IPS-18c (cell line): ENCODE measurements around the gene LRRC32.

Experiments used
- H3K4me3 ChIP-seq: 2 replicates; pipeline ENCODE4 v1.7.0; 2013; ENCODE audit warnings: low read depth, mild to moderate bottlenecking, low read length, moderate library complexity; ENCODE audit not compliant: insufficient read depth
- H3K9me3 ChIP-seq: one replicate; pipeline ENCODE4 v1.6.1; 2013; ENCODE audit warnings: mild to moderate bottlenecking, low read length, moderate library complexity; ENCODE audit not compliant: control insufficient read depth, insufficient read depth

The LRRC32 gene

GRCh38 chr11:76671237-76671592 lies 668 bp upstream of the LRRC32 start:
- peak overlapping the region; percentile 59 for H3K4me3 ChIP-seq
- H3K9me3 ChIP-seq, result no peaks in the 10 kb centered on the region

- Histone ChIP-seq H3K9me3 (no peaks in the 10 kb centered on the region), H3K4me3 (peak overlapping the region; percentile 59)
These were observed 554 bp downstream of the LRRC32 start for GRCh38 chr11:76669901-76670484.

GRCh38 chr11:76668362-76669155 lies 2.0 kb downstream of the LRRC32 start:
- no peak overlapping the region for H3K4me3 ChIP-seq
- no peaks in the 10 kb centered on the region for H3K9me3 ChIP-seq

GRCh38 chr11:76667856-76668255 lies 2.7 kb downstream of the LRRC32 start:
- Histone ChIP-seq H3K9me3 (no peaks in the 10 kb centered on the region), H3K4me3 (no peak overlapping the region)

GRCh38 chr11:76667271-76667818 lies 3.2 kb downstream of the LRRC32 start:
- no peaks in the 10 kb centered on the region for H3K9me3 ChIP-seq
- no peak overlapping the region for H3K4me3 ChIP-seq

GRCh38 chr11:76666830-76667229 lies 3.7 kb downstream of the LRRC32 start:
- Histone ChIP-seq H3K9me3 (no peaks in the 10 kb centered on the region), H3K4me3 (no peak overlapping the region)

GRCh38 chr11:76666408-76666807 lies 4.1 kb downstream of the LRRC32 start:
- H3K4me3 ChIP-seq, result no peak overlapping the region

GRCh38 chr11:76665921-76666351 lies 4.6 kb downstream of the LRRC32 start:
- H3K4me3 ChIP-seq, result no peak overlapping the region
- H3K9me3 ChIP-seq, result no peaks in the 10 kb centered on the region

More at GRCh38 chr11:76666408-76666807, 4.1 kb downstream of the LRRC32 start:
- H3K9me3 ChIP-seq, result no peaks in the 10 kb centered on the region

GRCh38 chr11:76665172-76665571 lies 5.4 kb downstream of the LRRC32 start:
- Histone ChIP-seq H3K9me3 (no peaks in the 10 kb centered on the region), H3K4me3 (no peak overlapping the region)

GRCh38 chr11:76664578-76665061 lies 5.9 kb downstream of the LRRC32 start:
- no peaks in the 10 kb centered on the region for H3K9me3 ChIP-seq
- no peak overlapping the region for H3K4me3 ChIP-seq

GRCh38 chr11:76663912-76664440 lies 6.6 kb downstream of the LRRC32 start:
- no peak overlapping the region for H3K4me3 ChIP-seq
- no peaks in the 10 kb centered on the region for H3K9me3 ChIP-seq

- no peak overlapping the region for H3K4me3 ChIP-seq
These were observed 7.1 kb downstream of the LRRC32 start for GRCh38 chr11:76663486-76663810.

GRCh38 chr11:76662656-76663485 lies 7.7 kb downstream of the LRRC32 start:
- Histone ChIP-seq H3K9me3 (no peaks in the 10 kb centered on the region), H3K4me3 (no peak overlapping the region)

More at GRCh38 chr11:76663486-76663810, 7.1 kb downstream of the LRRC32 start:
- H3K9me3 ChIP-seq, result no peaks in the 10 kb centered on the region

- Histone ChIP-seq H3K4me3 (no peak overlapping the region), H3K9me3 (no peaks in the 10 kb centered on the region)
These were observed 8.6 kb downstream of the LRRC32 start for GRCh38 chr11:76661834-76662434.

GRCh38 chr11:76661306-76661751 lies 9.2 kb downstream of the LRRC32 start:
- Histone ChIP-seq H3K4me3 (no peak overlapping the region), H3K9me3 (no peaks in the 10 kb centered on the region)

GRCh38 chr11:76660533-76661305 lies 9.8 kb downstream of the LRRC32 start:
- H3K9me3 ChIP-seq, result no peaks in the 10 kb centered on the region

More at GRCh38 chr11:76660533-76661305, 9.8 kb downstream of the LRRC32 start:
- H3K4me3 ChIP-seq, result no peak overlapping the region
